GM23338 (cell line): ENCODE results near the gene OST4. TPM values are rescaled to one million over a fixed set of nuclear protein-coding genes. Genes with fewer than 3 reads are reported as not detected.

Source experiments
- ATAC-seq: fragments of 200-7000 bp; cut with Tn5 transposase; 3 replicates; pipeline ENCODE4 v1.9.1; 2020
- DNase-seq: peaks from one replicate; pipeline ENCODE4 v3.0.0-alpha.2; 2015; ENCODE audit warnings: low spot score
- H2AFZ ChIP-seq: fragments of 200-600 bp; sonication (generic); 2 replicates; pipeline ENCODE4 v1.8.0; 2016; ENCODE audit warnings: antibody characterized with exemption, mild to moderate bottlenecking, moderate library complexity
- H3F3A ChIP-seq: fragments of 200-600 bp; sonication (generic); replicated peaks from 2 replicates; pipeline ENCODE4 v1.8.0; 2017; ENCODE audit warnings: antibody characterized with exemption, mixed run types, low read depth
- H3K27ac ChIP-seq: fragments of 200-600 bp; sonication (generic); 2 replicates; pipeline ENCODE4 v1.6.1; 2016; ENCODE audit warnings: low read depth
- H3K27me3 ChIP-seq: fragments of 200-600 bp; sonication (generic); 2 replicates; pipeline ENCODE4 v1.8.0; 2016; ENCODE audit warnings: mild to moderate bottlenecking, mixed run types, moderate library complexity; ENCODE audit not compliant: insufficient read depth
- H3K36me3 ChIP-seq: fragments of 200-600 bp; sonication (generic); 2 replicates; pipeline ENCODE4 v1.8.0; 2016; ENCODE audit warnings: mild to moderate bottlenecking; ENCODE audit not compliant: insufficient read depth
- H3K4me1 ChIP-seq: fragments of 200-600 bp; sonication (generic); 2 replicates; pipeline ENCODE4 v1.8.0; 2016; ENCODE audit warnings: mild to moderate bottlenecking, moderate library complexity; ENCODE audit not compliant: insufficient read depth
- H3K4me2 ChIP-seq: fragments of 200-600 bp; sonication (generic); 2 replicates; pipeline ENCODE4 v1.7.1; 2017; ENCODE audit warnings: mixed run types
- H3K4me3 ChIP-seq: fragments of 200-600 bp; sonication (generic); 2 replicates; pipeline ENCODE4 v1.6.1; 2016; ENCODE audit warnings: mixed run types
- H3K79me2 ChIP-seq: fragments of 200-600 bp; sonication (generic); replicated peaks from 2 replicates; pipeline ENCODE4 v1.8.0; 2017; ENCODE audit warnings: mild to moderate bottlenecking; ENCODE audit not compliant: insufficient read depth
- H3K9me2 ChIP-seq: fragments of 200-600 bp; sonication (generic); 2 replicates; pipeline ENCODE4 v1.8.0; 2017; ENCODE audit not compliant: insufficient read depth
- H4K20me1 ChIP-seq: fragments of 200-600 bp; sonication (generic); replicated peaks from 2 replicates; pipeline ENCODE4 v1.8.0; 2017; ENCODE audit warnings: mild to moderate bottlenecking; ENCODE audit not compliant: insufficient read depth
- H3K27ac Mint-ChIP-seq: 2 replicates; pipeline ENCODE4 v1.8.0; 2020; ENCODE audit warnings: inconsistent platforms, mild to moderate bottlenecking, moderate library complexity, mixed read lengths
- H3K27me3 Mint-ChIP-seq: 3 replicates; pipeline ENCODE4 v1.8.0; 2022; ENCODE audit warnings: low read depth, mild to moderate bottlenecking, moderate library complexity, mixed read lengths, inconsistent platforms; ENCODE audit not compliant: insufficient read depth, poor library complexity
- H3K36me3 Mint-ChIP-seq: 3 replicates; pipeline ENCODE4 v1.8.0; 2021; ENCODE audit warnings: low read depth, mild to moderate bottlenecking, inconsistent platforms, moderate library complexity, mixed read lengths
- H3K4me1 Mint-ChIP-seq: 3 replicates; pipeline ENCODE4 v1.8.0; 2020; ENCODE audit warnings: mild to moderate bottlenecking, inconsistent platforms, mixed read lengths
- H3K4me3 Mint-ChIP-seq: 3 replicates; pipeline ENCODE4 v1.8.0; 2021; ENCODE audit warnings: moderate library complexity, mild to moderate bottlenecking, inconsistent platforms, mixed read lengths
- H3K9me3 Mint-ChIP-seq: 3 replicates; pipeline ENCODE4 v1.8.0; 2020; ENCODE audit warnings: moderate library complexity, mild to moderate bottlenecking, inconsistent platforms, mixed read lengths
- CREB1 ChIP-seq: fragments of 250-450 bp; sonication (Bioruptor Pico); IDR thresholded peaks from 2 replicates; pipeline ENCODE4 v1.5.0; 2020; ENCODE audit warnings: low read depth, mild to moderate bottlenecking, moderate library complexity
- CTCF ChIP-seq, 2 experiments: fragments of 200-600 bp in 1 of 2; sonication (generic) in 1 of 2; conservative IDR thresholded peaks; 2 replicates each; pipeline versions ENCODE4 v1.5.1 to v1.6.1; 2016 to 2017; ENCODE audit warnings: antibody characterized with exemption in 2 of 2, low read depth in 2 of 2, mild to moderate bottlenecking in 2 of 2, moderate library complexity in 1 of 2
- ETS1 ChIP-seq: IDR thresholded peaks from 2 replicates; pipeline ENCODE4 v1.6.1; 2016; ENCODE audit warnings: antibody characterized with exemption
- EZH2 ChIP-seq: fragments of 200-600 bp; sonication (generic); IDR thresholded peaks from one replicate; pipeline ENCODE4 v1.8.0; 2017; ENCODE audit warnings: antibody characterized with exemption, mild to moderate bottlenecking, low read depth; ENCODE audit not compliant: unreplicated experiment
- EZH2phosphoT487 ChIP-seq: fragments of 200-600 bp; sonication (generic); IDR thresholded peaks from one replicate; pipeline ENCODE4 v1.8.1; 2018; ENCODE audit warnings: antibody characterized with exemption; ENCODE audit not compliant: unreplicated experiment
- JUNB ChIP-seq: IDR thresholded peaks from one replicate; pipeline ENCODE4 v1.6.1; 2016; ENCODE audit warnings: antibody characterized with exemption; ENCODE audit not compliant: unreplicated experiment
- NANOG ChIP-seq: IDR thresholded peaks from 2 replicates; pipeline ENCODE4 v1.6.1; 2016; ENCODE audit warnings: antibody characterized with exemption, borderline replicate concordance
- POLR2AphosphoS5 ChIP-seq: IDR thresholded peaks from 2 replicates; pipeline ENCODE4 v1.6.1; 2016; ENCODE audit warnings: antibody characterized with exemption, low read depth
- REST ChIP-seq: IDR thresholded peaks from one replicate; pipeline ENCODE4 v1.6.1; 2018; ENCODE audit warnings: antibody characterized with exemption; ENCODE audit not compliant: unreplicated experiment
- STAT1 ChIP-seq: IDR thresholded peaks from one replicate; pipeline ENCODE4 v1.6.1; 2016; ENCODE audit warnings: antibody characterized with exemption; ENCODE audit not compliant: unreplicated experiment
- ZNF114 ChIP-seq: fragments of 250-450 bp; sonication (Bioruptor Pico); IDR thresholded peaks from 2 replicates; pipeline ENCODE4 v1.5.0; 2020; ENCODE audit warnings: mild to moderate bottlenecking, moderate library complexity
- ZNF331 ChIP-seq: fragments of 250-450 bp; sonication (Bioruptor Pico); IDR thresholded peaks from 2 replicates; pipeline ENCODE4 v1.5.0; 2020; ENCODE audit warnings: low read depth, mild to moderate bottlenecking, moderate library complexity
- ZNF462 ChIP-seq: fragments of 250-450 bp; sonication (Bioruptor Pico); IDR thresholded peaks from 2 replicates; pipeline ENCODE4 v1.5.0; 2020; ENCODE audit warnings: mild to moderate bottlenecking, moderate library complexity
- polyA plus RNA-seq: library from polyadenylated mRNA; unstranded; fragments of >200 nt; fragmentation: Nextera tagmentation; extraction: Ambion mirVana; gene quantifications from 2 replicates; pipeline ENCODE4 v1.2.1, GENCODE V29; 2016
- total RNA-seq: library from RNA; depleted of rRNA; stranded (reverse); fragments of >200 nt; shearing (Covaris generic); gene quantifications from 2 replicates; pipeline ENCODE4 v1.2.3, GENCODE V29; 2014

The OST4 gene
- total and polyA plus RNA-seq, 2 experiments from 2014 or later: 226 to 568 TPM

GRCh38 chr2:27038012-27038411 lies 33.4 kb downstream of the OST4 start:
- peaks cover 55% of the 10 kb centered on the region for H3K36me3 Mint-ChIP-seq
- Histone ChIP-seq H3K27ac (no peak overlapping the region), H4K20me1 (no peaks in the 10 kb centered on the region), H3K4me2 (no peak overlapping the region), H3F3A (no peaks in the 10 kb centered on the region), H3K4me3 (no peak overlapping the region), H3K79me2 (peaks cover 13% of the 10 kb centered on the region), H3K9me2 (no peaks in the 10 kb centered on the region), H2AFZ (no peak overlapping the region), H3K36me3 (peaks cover 17% of the 10 kb centered on the region; the same call in 1 of the 2 replicates), H3K27me3 (no peaks in the 10 kb centered on the region), H3K4me1 (peaks cover 5% of the 10 kb centered on the region; the same call in 1 of the 2 replicates)
- ATAC-seq: no peak
- no peaks in the 10 kb centered on the region for H3K9me3 Mint-ChIP-seq
- no peak for DNase-seq
- TF ChIP-seq ETS1: no peak
- no peak for TF ChIP-seq JUNB
- TF ChIP-seq CTCF (conservative IDR thresholded peaks at IDR 0.05; ENCODE audit: low read depth in 2 of 2): no peak
- TF ChIP-seq STAT1: no peak
- no peak for TF ChIP-seq ZNF114 (CRISPR knock-in tag)
- TF ChIP-seq NANOG: no peak
- TF ChIP-seq EZH2phosphoT487: no peak
- no peak for TF ChIP-seq EZH2
- TF ChIP-seq POLR2AphosphoS5: no peak
- TF ChIP-seq ZNF462: no peak
- no peak for TF ChIP-seq REST
- no peak for TF ChIP-seq CREB1 (CRISPR knock-in tag)
- no peak for TF ChIP-seq ZNF331 (CRISPR knock-in tag)
- H3K27me3 Mint-ChIP-seq: peaks cover 7% of the 10 kb centered on the region
- H3K4me1 Mint-ChIP-seq: peaks cover 11% of the 10 kb centered on the region
- no peak overlapping the region for H3K27ac Mint-ChIP-seq
- H3K4me3 Mint-ChIP-seq: no peak overlapping the region
